Iris pigment epithelial cell (primary cell): ENCODE results near the gene RTL1.

Experiments
- DNase-seq: peaks from one replicate; pipeline ENCODE4 v3.0.0-alpha.2; 2011; ENCODE audit warnings: low read depth

RTL1 gene

DNA sequence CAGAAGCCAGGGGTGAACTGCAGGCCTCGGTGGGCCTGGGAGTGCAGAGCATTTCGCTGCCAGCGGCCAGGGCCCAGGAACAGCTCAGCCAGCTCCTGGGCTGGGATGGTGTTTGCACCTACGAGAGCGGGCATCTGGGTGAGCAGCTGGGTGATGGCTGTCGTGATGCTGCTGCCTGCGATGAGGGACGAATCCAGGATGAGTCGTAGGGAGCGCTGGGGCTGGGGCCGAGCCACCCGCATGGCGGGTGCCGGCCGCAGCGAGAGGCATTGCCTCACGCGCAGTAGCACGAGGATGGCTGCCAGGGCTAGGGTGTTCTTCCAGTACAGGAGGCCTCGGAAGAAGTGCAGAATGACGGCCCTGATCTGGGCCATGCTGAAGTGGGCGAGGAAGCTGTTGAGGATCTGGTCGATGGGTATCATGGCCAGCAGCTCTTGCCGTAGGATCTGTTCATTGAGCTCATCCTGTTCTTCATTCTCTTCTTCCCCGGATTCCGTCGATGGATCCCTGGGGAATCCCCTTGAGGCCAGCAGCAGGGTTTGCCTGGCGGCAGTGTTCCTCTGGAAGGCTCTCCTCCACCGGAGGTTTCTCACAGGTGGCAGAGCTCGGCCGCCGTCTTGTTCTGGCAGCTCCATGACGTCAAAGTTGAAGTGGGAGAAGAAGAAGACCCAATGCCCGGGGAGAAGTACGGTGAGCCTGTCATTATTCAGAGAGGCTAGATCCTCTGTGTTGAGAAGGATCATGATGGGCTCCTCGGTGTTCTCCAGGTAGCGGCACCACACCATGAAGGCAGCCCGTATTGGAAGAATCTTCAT, 22.1 kb downstream of the RTL1 start:
- DNase-seq, result no peak

DNA sequence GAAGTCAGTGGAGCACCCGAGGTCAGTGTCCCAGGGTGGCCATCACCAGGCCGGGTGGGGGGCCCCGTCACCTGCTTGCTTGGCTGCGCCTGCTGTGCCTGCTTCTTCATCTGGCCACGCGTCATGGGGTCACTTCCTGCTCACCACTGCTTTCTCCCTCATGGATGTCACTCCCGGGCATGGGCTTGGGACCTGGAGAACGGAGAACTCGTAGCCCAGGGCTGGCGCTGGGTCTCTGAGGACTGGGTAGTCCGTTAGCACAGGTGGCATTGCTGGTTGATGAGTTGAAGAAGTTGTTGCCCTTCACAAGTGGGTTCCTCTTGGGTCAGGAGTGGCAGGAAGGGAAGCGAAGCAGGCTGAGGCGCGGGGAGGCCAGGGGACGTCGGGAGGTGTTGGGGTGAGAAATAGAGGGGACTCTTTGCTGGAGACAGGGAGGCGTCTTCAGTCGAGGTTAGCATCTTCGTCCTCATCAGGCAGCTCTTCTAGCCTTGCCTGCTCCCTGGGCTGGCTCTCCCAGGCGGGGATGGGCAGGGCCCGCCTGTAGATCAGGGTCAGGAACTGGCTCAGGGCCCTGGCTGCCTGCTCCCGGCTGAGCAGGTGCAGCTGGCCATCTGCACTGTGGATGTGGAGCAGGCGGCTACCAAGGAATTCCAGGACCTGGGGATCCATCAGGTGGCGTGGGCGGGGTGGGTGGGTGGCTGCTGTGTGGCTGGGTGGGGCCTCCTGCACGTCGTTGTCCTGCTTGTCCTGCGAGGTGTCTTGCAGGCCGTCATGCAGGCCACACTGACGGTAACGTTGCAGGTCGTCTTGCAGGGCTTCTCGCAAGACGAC, 23.0 kb downstream of the RTL1 start:
- no peak for DNase-seq

DNA sequence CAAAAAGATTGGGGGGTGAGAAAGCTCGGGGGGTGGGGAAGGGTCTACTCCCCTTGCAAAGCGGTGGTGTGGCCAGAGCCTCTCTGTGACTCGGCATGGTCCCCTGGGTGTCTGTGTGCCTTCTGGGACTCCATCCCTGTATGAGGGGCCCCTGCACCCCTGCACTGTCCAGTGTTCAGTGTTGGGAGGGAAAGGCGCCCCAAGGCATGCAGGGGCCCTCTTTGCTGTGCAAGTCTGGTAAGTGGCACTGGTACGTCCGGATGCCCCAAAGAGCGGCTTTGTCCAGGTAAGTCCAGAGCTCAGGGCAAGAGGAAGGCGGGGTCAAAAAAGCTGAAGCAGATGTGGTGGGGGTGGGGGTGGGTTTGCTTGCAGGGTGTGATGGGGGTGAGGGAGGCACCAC, 23.7 kb downstream of the RTL1 start:
- DNase-seq, result no peak

DNA sequence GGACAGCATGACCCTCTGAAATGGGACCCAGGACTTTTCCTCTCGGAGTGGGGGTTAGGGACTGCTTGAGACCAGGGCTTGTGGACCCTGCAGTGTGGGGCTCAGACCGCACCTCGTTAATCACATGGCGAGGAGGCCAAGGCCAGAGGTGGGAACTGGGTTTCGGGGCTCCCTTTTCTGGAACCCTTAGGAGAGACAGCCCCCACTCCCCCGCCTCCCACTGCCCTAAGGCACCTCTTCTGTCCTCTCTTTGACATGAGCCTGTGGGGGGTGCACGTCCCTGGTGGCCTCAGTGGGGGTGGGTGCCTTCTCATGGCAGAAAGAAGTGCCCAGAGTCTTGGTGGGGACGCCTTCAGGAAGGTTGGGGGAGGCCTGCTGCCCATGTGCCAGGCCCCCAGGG, 24.3 kb downstream of the RTL1 start:
- no peak for DNase-seq

DNA sequence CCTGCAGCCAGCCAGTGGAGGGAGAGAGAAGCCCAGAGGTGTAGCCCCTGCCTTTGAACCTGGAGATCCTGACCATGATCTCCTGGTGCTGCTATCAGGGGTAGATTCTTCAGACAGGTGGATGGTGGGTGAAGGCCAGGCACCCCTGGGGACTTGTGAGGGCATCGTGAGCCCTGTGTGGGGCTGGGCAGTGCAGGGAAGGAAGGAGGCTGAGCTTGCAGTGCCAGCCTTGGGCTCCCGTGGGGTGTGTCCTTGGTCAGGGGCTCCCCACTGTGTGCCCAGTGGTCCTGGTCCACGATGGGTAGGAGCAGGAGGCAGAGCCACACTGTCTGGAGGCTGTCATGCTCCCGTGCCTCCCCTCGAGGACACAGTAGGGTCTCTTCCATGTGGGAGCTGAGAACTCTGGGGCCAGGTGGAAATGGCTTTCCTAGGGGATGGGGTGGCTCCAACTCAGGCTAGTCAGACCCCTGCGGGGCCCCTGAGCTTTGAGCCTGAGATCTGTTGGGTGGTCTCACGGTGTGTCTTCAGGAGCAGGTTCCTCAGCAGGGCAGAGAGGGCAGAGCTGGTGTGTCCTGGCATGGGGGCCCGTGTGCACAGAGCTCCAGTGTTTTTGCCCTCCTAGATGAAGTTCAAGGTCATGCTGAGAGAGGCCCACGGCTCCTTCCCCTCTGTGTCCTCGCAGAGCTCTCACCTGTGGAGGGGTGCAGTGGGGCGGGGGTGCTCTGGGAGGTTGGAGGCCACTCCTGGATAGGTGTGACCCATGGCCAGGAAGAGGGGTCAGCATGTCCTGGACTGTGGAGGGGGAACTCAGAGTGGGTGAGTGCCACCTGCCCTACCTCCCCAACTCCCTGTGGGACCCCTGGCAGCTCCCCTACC, 25.0 kb downstream of the RTL1 start:
- no peak for DNase-seq

DNA sequence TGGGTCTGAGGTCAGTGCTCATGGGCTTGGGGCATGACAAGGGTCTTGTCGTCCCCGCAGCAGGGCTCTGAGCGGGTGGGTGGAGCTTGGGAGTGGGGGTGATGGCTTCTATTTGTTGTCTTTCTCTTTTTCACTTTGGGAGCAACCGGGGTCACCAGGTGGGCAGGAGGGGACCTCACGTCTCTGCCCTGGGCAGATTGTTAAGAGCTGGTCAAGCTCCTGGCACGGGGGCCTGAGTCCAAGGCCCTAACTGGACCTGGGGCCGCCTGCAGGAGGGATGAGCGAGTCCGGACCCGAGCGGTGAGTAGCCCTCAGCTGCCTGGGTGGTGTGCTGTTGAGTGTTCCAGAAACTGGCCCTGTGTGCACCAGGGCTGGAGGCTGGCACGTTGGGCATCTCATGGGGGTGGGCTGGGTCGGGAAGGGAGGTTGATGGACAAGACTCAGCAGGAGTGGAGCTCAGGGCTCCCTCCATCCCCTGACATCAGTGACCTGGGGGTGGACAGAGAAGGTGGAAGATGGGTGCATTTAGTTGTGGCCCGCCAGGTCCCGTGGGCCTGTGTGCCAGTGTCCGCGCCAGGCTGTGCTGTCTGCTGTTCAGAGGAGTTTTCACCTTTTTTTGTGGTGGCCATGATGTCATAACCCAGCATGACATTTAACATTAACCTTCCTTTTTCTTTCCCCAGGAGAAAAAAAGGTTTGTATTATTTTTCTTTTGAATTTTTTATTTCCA, 27.5 kb downstream of the RTL1 start:
- DNase-seq, result no peak

DNA sequence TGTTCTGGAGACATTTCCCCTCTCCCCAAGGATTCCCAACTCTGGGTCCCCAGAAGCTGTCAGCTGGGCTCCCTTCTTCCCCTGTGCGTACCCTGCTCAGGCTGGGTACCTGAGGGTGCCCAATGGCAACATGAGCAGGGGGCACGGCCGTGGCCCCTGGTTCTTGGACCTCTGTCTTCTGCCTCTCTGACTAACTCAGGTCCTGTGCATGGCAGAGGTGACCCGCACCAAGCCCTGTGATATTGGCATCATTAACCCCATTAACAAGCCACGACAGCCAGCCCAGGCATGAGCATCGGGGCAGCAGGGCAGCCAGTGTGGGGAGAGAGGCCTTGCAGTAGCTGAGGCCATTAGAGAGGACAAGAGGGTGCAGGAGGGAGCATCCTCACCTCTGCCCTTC, 28.4 kb downstream of the RTL1 start:
- no peak for DNase-seq

DNA sequence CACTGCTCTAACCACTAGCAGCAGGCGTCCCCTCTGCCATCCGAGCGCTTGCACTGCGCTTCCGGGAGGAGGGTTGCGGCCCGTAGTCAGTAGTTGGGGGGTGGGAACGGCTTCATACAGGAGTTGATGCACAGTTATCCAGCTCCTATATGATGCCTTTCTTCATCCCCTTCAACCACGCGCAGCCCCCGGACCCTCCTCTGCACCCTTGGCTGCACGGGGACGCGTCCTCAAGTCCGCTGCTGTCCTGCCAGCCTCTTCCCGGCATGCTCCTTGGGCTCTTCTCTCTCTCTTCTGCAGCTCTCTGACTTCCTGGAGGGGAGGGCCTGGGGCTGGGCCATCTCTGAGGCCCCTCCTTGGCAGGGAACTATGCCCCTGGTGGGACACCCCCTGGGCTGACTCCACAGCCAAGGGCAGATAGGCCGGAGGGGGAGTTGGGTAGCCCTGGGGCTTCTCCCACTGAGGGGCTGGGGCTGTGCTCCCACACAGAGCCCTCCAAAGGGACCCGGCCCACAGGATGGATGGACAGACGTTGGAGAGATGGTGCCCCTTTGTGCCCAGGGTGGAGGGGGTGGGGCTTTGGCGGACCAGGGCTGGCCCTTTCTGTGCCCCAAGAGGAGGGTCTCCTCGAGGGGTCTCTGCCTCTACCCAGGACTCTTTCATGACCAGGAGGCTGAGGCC, 29.0 kb downstream of the RTL1 start:
- no peak for DNase-seq

DNA sequence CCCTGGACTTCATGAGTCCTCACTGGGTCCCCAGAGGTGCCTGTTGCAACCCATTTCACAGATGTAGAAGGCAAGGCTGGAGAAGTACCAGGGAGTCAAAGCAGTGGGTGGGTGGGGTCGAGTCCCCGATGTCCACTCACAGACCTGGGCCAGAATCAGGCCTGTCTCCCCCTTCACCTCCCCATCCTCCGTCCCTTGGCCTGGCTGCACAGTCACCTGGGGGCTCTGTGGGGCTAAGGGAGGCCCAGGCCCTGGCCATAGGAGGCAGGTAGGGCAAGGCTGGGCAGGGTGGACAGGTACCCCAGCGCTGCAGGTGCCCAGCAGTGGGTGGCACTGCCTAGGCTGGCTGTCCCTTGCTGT, 29.5 kb downstream of the RTL1 start:
- DNase-seq, result no peak

DNA sequence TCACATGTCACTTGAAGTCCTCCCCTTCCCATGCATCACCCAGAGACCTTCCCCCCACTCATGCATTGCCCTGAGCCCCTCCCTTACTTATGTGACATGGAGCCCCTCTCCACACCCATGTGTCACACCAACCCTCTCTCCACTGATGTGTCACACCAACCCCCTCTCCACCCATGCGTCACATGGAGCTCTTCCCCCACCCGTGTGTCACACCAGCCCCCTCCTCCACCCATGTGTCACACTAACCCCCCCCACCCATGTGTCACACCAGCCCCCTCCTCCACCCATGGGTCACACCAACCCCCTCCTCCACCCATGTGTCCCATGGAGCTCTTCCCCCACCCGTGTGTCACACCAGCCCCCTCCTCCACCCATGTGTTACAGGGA, 30.4 kb downstream of the RTL1 start:
- no peak for DNase-seq

DNA sequence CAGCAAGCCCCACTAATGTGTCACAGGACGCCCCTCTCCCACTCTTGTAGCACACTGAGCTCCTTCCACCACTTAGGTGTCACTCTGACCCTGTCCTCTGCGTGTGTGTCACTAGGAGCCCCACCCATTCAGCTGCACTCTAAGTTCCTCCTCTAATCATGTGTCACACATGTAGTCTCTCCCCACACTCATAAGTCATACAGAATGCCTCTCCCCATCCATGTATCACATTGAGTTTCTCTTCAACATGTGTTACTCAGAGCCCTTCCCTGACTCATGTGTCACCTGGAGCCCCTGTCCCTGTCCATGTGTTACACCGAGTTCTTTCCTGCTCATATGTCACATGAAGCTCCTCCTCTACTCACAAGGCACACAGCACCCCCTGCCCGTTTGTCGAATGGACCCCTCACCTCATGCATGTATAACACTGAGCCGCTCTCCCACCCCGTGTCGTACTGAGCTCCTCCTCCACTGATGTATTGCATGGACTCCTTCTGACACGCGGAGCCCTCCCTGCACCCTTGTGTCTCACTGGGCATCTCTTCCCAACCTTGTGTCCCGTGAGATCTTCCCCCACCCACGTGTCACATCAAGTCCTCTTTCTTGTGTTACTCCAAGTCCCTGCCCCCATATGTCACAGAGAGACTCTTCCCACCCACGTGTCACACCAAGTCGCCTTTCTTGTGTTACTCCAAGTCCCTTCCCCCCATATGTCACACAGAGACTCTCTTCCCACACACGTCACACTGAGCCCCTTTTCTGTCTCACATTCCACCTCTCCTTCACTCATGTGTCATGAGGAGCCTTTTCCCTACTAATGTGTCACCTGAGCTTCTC, 31.0 kb downstream of the RTL1 start:
- peak; percentile 25 for DNase-seq

DNA sequence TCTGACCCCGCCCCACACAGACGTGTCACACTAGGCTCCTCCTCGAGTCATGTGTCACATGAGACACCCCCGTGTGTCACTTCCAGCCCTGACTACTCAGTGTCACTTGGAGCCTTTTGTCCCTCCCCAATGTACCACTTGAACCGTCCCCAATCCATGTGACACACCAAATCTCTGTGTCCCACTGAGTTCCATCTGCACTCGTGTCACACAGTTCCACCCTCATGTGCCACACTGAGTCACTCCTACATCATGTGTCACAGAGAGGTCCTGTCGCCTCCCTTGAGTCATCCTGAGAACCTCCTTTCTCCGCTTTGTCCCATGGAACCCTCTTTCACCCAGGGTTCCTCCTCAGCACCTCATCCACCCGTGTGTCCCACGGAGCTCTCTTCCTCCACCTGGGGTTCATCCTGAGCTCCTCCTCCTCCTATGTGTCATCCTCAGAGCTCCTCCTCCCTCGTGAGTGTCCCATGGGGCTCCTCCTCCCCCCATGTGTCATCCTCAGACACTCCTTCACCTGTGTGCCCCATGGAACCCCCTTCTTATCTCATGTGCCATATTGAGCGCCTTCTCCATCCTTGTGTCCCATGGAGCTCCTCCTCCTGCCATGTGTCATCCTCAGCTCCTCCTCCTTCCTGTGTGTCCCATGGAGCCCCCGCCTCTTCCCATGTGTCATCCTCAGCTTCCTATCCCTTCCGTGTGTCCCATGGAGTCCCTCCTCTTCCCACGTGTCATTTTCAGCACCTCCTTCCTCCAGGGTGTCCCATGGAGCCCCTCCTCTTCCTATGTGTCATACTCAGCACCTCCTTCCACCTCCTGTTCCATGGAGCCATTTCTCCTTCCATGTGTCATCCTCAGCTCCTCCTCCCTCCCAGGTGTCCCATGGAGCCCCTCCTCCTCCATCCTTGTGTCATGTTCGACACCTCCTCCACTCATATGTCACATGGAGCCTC, 32.0 kb downstream of the RTL1 start:
- peak; percentile 47 for DNase-seq

DNA sequence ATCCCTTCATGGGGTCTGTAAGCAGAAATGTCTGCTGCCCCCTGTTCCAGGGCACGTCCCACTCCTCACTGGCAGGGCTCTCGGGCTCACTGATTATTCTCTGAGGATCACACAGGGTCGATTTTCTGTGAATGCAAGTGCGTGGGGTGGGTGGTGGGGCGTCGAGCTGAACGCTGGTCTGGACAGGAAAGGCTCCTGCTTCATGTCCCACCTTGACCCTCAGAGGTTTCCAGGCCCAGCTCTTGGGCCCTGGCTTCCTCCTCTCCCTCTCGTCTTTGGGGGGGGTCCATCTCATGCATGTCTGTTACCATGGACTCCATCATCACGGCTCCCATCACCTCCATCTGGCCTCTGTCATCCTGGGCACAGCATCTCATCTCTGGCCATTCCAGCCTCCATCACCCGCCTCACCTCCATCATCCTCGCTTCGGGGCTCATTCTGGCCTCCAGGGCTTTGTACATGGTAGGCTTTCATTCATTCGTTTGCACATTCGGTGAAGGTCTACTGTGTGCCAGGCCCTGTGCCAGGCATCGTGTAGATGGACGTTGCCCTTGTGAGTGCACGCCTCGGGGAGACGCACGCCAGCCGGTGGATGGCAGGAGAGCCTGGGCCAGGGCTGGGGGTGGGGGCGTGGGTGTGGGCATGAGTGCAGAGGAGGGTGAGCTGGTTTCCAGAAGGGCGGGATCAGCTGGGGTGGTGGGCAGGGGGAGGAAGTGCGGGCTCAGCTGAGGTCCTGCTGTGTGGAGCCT, 34.7 kb downstream of the RTL1 start:
- DNase-seq, result no peak

DNA sequence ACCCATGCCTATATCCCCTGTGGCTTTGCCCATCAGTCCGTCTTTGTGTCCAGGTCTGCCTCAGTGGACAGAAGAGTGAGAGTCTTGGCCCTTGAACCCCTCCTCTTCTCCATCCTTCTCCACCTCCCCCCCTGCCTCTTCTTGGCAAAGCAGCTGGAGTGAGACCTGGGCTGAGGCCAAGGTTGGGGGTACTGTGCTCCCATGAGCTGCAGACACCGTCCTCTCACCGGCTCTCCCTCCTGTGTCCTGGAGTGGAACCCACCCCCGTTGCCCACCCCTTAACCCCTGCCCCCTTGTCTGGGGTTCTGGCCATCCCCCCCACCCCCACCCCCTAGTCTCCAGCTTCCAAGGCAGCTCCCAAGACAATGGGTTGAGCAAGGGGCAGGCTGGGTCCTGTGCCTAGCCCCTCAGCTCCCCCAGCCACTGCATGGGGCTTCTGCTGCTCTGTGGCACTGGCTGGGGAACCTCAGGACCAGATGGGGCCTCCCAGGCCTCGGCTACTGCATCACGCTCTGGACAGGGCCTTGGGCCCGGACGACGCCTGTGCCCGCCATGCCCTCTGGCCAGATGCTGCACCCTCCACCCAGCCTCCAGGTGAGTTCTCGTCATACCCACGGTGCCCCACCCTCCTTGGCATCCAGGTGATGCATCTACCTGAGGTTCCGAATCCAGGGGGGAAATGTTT, 35.7 kb downstream of the RTL1 start:
- DNase-seq, result no peak

DNA sequence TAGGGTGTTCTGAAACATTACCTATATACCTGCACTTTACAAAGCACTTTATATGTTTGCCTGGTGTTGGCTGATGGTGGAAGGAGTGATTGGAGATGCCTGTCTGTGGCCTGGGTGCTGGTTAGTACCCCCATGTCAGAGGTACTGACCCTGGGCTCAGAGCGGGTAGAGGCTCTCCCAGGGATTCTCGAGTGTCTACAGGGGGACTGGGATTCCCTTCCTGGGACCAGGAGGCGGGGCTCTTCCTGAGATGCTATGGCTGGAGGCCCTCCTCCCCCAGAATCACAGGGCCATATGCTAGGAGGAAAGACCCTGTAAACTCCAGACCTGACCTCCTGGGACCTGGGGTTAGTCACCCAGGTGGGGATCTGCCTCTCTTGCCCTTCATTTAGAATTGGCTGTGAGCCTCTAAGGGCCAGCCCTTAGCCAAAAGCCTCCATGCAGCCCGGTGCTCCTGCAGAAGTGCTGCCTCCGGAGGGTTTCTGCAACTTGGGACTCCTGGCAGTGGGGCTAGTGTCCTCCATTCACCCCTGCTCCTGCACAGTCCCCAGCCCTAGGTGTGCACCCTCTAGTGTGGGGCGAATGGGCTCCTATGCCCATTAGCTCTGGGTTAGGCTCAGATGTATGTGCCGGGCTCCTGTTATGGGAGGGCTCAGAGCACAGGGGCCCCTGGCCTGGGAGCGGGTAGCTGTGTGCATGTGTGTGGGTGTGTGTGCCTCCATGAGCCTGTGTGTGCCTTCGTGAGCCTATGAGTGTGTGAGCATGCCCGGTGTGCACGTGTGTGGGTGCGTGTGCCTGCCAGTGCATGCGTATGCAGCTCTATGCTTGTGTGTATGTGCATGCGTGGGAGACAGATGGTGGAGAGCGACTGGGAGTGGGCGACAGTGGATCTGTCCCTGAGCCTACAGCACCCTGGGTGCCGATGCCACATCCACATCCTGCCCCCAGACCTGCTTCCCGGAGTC, 36.6 kb downstream of the RTL1 start:
- no peak for DNase-seq
